OCI-LY3 (cell line): ENCODE results near the gene PLCL1.

ENCODE experiments used
- H2AFZ ChIP-seq: fragments of 200-600, 300-600 bp; shearing (Covaris generic); 2 replicates; pipeline ENCODE4 v1.6.0; 2014; ENCODE audit warnings: antibody characterized with exemption, low read depth, low read length
- H3K27ac ChIP-seq: fragments of 200-600, 300-600 bp; sonication (generic); 2 replicates; pipeline ENCODE4 v1.5.1; 2014; ENCODE audit warnings: mild to moderate bottlenecking, low read length, moderate library complexity, mixed read lengths
- H3K27me3 ChIP-seq: fragments of 200-600, 300-600 bp; sonication (generic); 2 replicates; pipeline ENCODE4 v1.6.1; 2014; ENCODE audit warnings: low read depth, low read length, mixed read lengths
- H3K36me3 ChIP-seq: fragments of 200-600, 300-600 bp; sonication (generic); replicated peaks from 2 replicates; pipeline ENCODE3; 2014; ENCODE audit warnings: low read depth, low read length, mixed read lengths
- H3K4me1 ChIP-seq: fragments of 300-600, 200-600 bp; sonication (generic); 2 replicates; pipeline ENCODE4 v1.6.1; 2014; ENCODE audit warnings: low read length, mixed read lengths
- H3K4me2 ChIP-seq: fragments of 200-600, 300-600 bp; sonication (generic); 2 replicates; pipeline ENCODE4 v1.6.1; 2014; ENCODE audit warnings: low read length, mixed read lengths
- H3K4me3 ChIP-seq: fragments of 300-600, 200-600 bp; sonication (generic); 2 replicates; pipeline ENCODE4 v1.5.1; 2014; ENCODE audit warnings: antibody characterized with exemption, mild to moderate bottlenecking, low read length, moderate library complexity
- H3K79me2 ChIP-seq: fragments of 300-600, 200-600 bp; shearing (Covaris generic); 2 replicates; pipeline ENCODE4 v1.6.1; 2014; ENCODE audit warnings: mild to moderate bottlenecking, low read length, mixed read lengths
- H3K9ac ChIP-seq: fragments of 300-600, 200-600 bp; shearing (Covaris generic); 2 replicates; pipeline ENCODE4 v1.6.0; 2014; ENCODE audit warnings: mild to moderate bottlenecking, low read length, moderate library complexity
- H3K9me3 ChIP-seq: fragments of 200-600, 300-600 bp; shearing (Covaris generic); 2 replicates; pipeline ENCODE4 v1.6.1; 2014; ENCODE audit warnings: low read length, mixed read lengths; ENCODE audit not compliant: insufficient read depth
- H4K20me1 ChIP-seq: fragments of 200-600, 300-600 bp; sonication (generic); 2 replicates; pipeline ENCODE4 v1.6.1; 2016; ENCODE audit warnings: low read length, mixed read lengths; ENCODE audit not compliant: insufficient read depth
- CTCF ChIP-seq: fragments of 200-600, 300-600 bp; sonication (generic); IDR thresholded peaks from 2 replicates; pipeline ENCODE4 v1.5.1; 2014; ENCODE audit warnings: antibody characterized with exemption, low read length, low read depth
- EZH2phosphoT487 ChIP-seq: fragments of 200-600 bp; shearing (Covaris generic); IDR thresholded peaks from 2 replicates; pipeline ENCODE4 v1.6.1; 2018; ENCODE audit warnings: antibody characterized with exemption, mixed run types, low read depth

Gene PLCL1

GRCh38 chr2:197884252-197884651 lies 79.9 kb downstream of the PLCL1 start:
- Histone ChIP-seq H3K79me2 (no peaks in the 10 kb centered on the region), H3K4me1 (peaks cover 17% of the 10 kb centered on the region), H3K9me3 (no peaks in the 10 kb centered on the region), H3K9ac (no peak overlapping the region), H2AFZ (no peak overlapping the region), H3K27me3 (no peaks in the 10 kb centered on the region), H3K36me3 (no peaks in the 10 kb centered on the region), H4K20me1 (no peaks in the 10 kb centered on the region), H3K4me2 (no peak overlapping the region), H3K27ac (no peak overlapping the region), H3K4me3 (no peak overlapping the region)
- TF ChIP-seq CTCF (no peak), EZH2phosphoT487 (no peak)

GRCh38 chr2:197885126-197885525 lies 80.7 kb downstream of the PLCL1 start:
- no peak overlapping the region for H2AFZ ChIP-seq
- H4K20me1 ChIP-seq: no peaks in the 10 kb centered on the region
- TF ChIP-seq EZH2phosphoT487: no peak
- no peak for TF ChIP-seq CTCF
- no peaks in the 10 kb centered on the region for H3K9me3 ChIP-seq
- no peak overlapping the region for H3K4me2 ChIP-seq
- H3K36me3 ChIP-seq: no peaks in the 10 kb centered on the region
- no peaks in the 10 kb centered on the region for H3K27me3 ChIP-seq
- H3K79me2 ChIP-seq: no peaks in the 10 kb centered on the region
- peaks cover 24% of the 10 kb centered on the region for H3K4me1 ChIP-seq
- H3K9ac ChIP-seq: no peak overlapping the region
- no peak overlapping the region for H3K27ac ChIP-seq
- no peak overlapping the region for H3K4me3 ChIP-seq

- H3K9ac ChIP-seq: no peak overlapping the region
- H3K4me2 ChIP-seq: no peak overlapping the region
- no peaks in the 10 kb centered on the region for H3K27me3 ChIP-seq
- no peaks in the 10 kb centered on the region for H3K36me3 ChIP-seq
- peaks cover 24% of the 10 kb centered on the region for H3K4me1 ChIP-seq
- H4K20me1 ChIP-seq: no peaks in the 10 kb centered on the region
- no peak overlapping the region for H3K4me3 ChIP-seq
- no peak overlapping the region for H2AFZ ChIP-seq
- TF ChIP-seq CTCF: no peak
- TF ChIP-seq EZH2phosphoT487: no peak
- H3K79me2 ChIP-seq: no peaks in the 10 kb centered on the region
- no peaks in the 10 kb centered on the region for H3K9me3 ChIP-seq
- no peak overlapping the region for H3K27ac ChIP-seq
These were observed 81.2 kb downstream of the PLCL1 start for GRCh38 chr2:197885587-197885986.

GRCh38 chr2:197888321-197888720 lies 83.9 kb downstream of the PLCL1 start:
- no peak overlapping the region for H3K4me2 ChIP-seq
- H3K4me3 ChIP-seq: no peak overlapping the region
- no peaks in the 10 kb centered on the region for H3K9me3 ChIP-seq
- peaks cover 28% of the 10 kb centered on the region for H3K4me1 ChIP-seq
- H2AFZ ChIP-seq: no peak overlapping the region
- no peak overlapping the region for H3K9ac ChIP-seq
- no peak for TF ChIP-seq CTCF
- TF ChIP-seq EZH2phosphoT487: no peak
- no peaks in the 10 kb centered on the region for H3K79me2 ChIP-seq
- H3K27ac ChIP-seq: no peak overlapping the region
- no peaks in the 10 kb centered on the region for H4K20me1 ChIP-seq
- H3K36me3 ChIP-seq: no peaks in the 10 kb centered on the region
- no peaks in the 10 kb centered on the region for H3K27me3 ChIP-seq
